ENCODE data around the gene HEXA.

- TF ChIP-seq CTCF (IDR thresholded peaks at IDR 0.05) (no peak), SIN3A (IDR thresholded peaks at IDR 0.05; ENCODE audit: borderline replicate concordance, insufficient read depth, low read depth, low read length) (no peak), POLR2AphosphoS5 (IDR thresholded peaks at IDR 0.05; ENCODE audit: low read depth, low read length) (no peak)
These were observed 37.7 kb downstream of the HEXA start for GRCh38 chr15:72338148-72338547.

Measured in Panc1 (cell line).